ENCODE results near the gene OSMR.
"Not testable (repeated sequence)": the region's sequence is repeated elsewhere in the genome, so short reads cannot be mapped to it uniquely, and the experiment has no call there.

The OSMR gene

GRCh38 chr5:38831909-38832308 is 13.9 kb upstream of the OSMR start:
- no peaks in the 10 kb centered on the region for H3K4me1 ChIP-seq (ENCODE audit: insufficient read depth, low read length)
- no peaks in the 10 kb centered on the region for H3K27me3 ChIP-seq (ENCODE audit: insufficient read depth, low read length)
- WGBS, result 29% methylated on average over 3 of the region's 3 CpGs
- H3K9me3 ChIP-seq (ENCODE audit: insufficient read depth, low read depth, low read length), result no peaks in the 10 kb centered on the region
- H3K9ac ChIP-seq (ENCODE audit: low read depth, low read length), result no peak overlapping the region
- H3K4me3 ChIP-seq (ENCODE audit: low read length), result no peak overlapping the region
- H3K27ac ChIP-seq (ENCODE audit: low read depth, low read length), result no peak overlapping the region
- H3K36me3 ChIP-seq (ENCODE audit: insufficient read depth, low read length), result no peaks in the 10 kb centered on the region

GRCh38 chr5:38832810-38833209 is 13.0 kb upstream of the OSMR start:
- no peaks in the 10 kb centered on the region for H3K36me3 ChIP-seq (ENCODE audit: insufficient read depth, low read length)
- WGBS, result 98% methylated on average over 3 of the region's 4 CpGs
- no peaks in the 10 kb centered on the region for H3K27me3 ChIP-seq (ENCODE audit: insufficient read depth, low read length)
- no peak overlapping the region for H3K4me3 ChIP-seq (ENCODE audit: low read length)
- H3K27ac ChIP-seq (ENCODE audit: low read depth, low read length), result no peak overlapping the region
- no peaks in the 10 kb centered on the region for H3K4me1 ChIP-seq (ENCODE audit: insufficient read depth, low read length)
- H3K9me3 ChIP-seq (ENCODE audit: insufficient read depth, low read depth, low read length), result no peaks in the 10 kb centered on the region
- H3K9ac ChIP-seq (ENCODE audit: low read depth, low read length), result no peak overlapping the region

GRCh38 chr5:38835887-38836286 is 9.9 kb upstream of the OSMR start:
- no peaks in the 10 kb centered on the region for H3K9me3 ChIP-seq (ENCODE audit: insufficient read depth, low read depth, low read length)
- H3K36me3 ChIP-seq (ENCODE audit: insufficient read depth, low read length), result no peaks in the 10 kb centered on the region
- no peaks in the 10 kb centered on the region for H3K27me3 ChIP-seq (ENCODE audit: insufficient read depth, low read length)
- WGBS, result 74% methylated on average over 2 of the region's 2 CpGs
- H3K9ac ChIP-seq (ENCODE audit: low read depth, low read length), result no peak overlapping the region
- no peaks in the 10 kb centered on the region for H3K4me1 ChIP-seq (ENCODE audit: insufficient read depth, low read length)
- H3K27ac ChIP-seq (ENCODE audit: low read depth, low read length), result no peak overlapping the region
- no peak overlapping the region for H3K4me3 ChIP-seq (ENCODE audit: low read length)

GRCh38 chr5:38837416-38837815 is 8.4 kb upstream of the OSMR start:
- 90% methylated on average over 2 of the region's 2 CpGs for WGBS
- H3K27me3 ChIP-seq (ENCODE audit: insufficient read depth, low read length), result no peaks in the 10 kb centered on the region
- H3K27ac ChIP-seq (ENCODE audit: low read depth, low read length), result no peak overlapping the region
- H3K36me3 ChIP-seq (ENCODE audit: insufficient read depth, low read length), result no peaks in the 10 kb centered on the region
- no peaks in the 10 kb centered on the region for H3K9me3 ChIP-seq (ENCODE audit: insufficient read depth, low read depth, low read length)
- no peak overlapping the region for H3K9ac ChIP-seq (ENCODE audit: low read depth, low read length)
- no peak overlapping the region for H3K4me3 ChIP-seq (ENCODE audit: low read length)
- no peaks in the 10 kb centered on the region for H3K4me1 ChIP-seq (ENCODE audit: insufficient read depth, low read length)

- no peaks in the 10 kb centered on the region for H3K4me1 ChIP-seq (ENCODE audit: insufficient read depth, low read length)
- H3K9ac ChIP-seq (ENCODE audit: low read depth, low read length), result no peak overlapping the region
- no peaks in the 10 kb centered on the region for H3K36me3 ChIP-seq (ENCODE audit: insufficient read depth, low read length)
- no peaks in the 10 kb centered on the region for H3K27me3 ChIP-seq (ENCODE audit: insufficient read depth, low read length)
- H3K9me3 ChIP-seq (ENCODE audit: insufficient read depth, low read depth, low read length), result no peaks in the 10 kb centered on the region
- no peak overlapping the region for H3K4me3 ChIP-seq (ENCODE audit: low read length)
- 92% methylated on average over 2 of the region's 2 CpGs for WGBS
- no peak overlapping the region for H3K27ac ChIP-seq (ENCODE audit: low read depth, low read length)
Observed at GRCh38 chr5:38837932-38838331, 7.9 kb upstream of the OSMR start.

GRCh38 chr5:38843665-38844064 is 2.1 kb upstream of the OSMR start:
- peaks cover 41% of the 10 kb centered on the region for H3K27me3 ChIP-seq (ENCODE audit: insufficient read depth, low read length)
- 89% methylated on average over 1 of the region's 1 CpG for WGBS
- no peak overlapping the region for H3K27ac ChIP-seq (ENCODE audit: low read depth, low read length)
- no peaks in the 10 kb centered on the region for H3K36me3 ChIP-seq (ENCODE audit: insufficient read depth, low read length)
- H3K9me3 ChIP-seq (ENCODE audit: insufficient read depth, low read depth, low read length), result no peaks in the 10 kb centered on the region
- H3K4me3 ChIP-seq (ENCODE audit: low read length), result no peak overlapping the region
- H3K4me1 ChIP-seq (ENCODE audit: insufficient read depth, low read length), result 0 out of 2 replicates have a peak, but pooled peaks cover 7% of the 10 kb centered on the region
- no peak overlapping the region for H3K9ac ChIP-seq (ENCODE audit: low read depth, low read length)

- 34% methylated on average over 23 of the region's 24 CpGs for WGBS
- no peak overlapping the region for H3K27ac ChIP-seq (ENCODE audit: low read depth, low read length)
- peak overlapping the region; percentile 66 for H3K9ac ChIP-seq (ENCODE audit: low read depth, low read length)
- H3K4me1 ChIP-seq (ENCODE audit: insufficient read depth, low read length), result 0 out of 2 replicates have a peak, but pooled peaks cover 7% of the 10 kb centered on the region
- no peaks in the 10 kb centered on the region for H3K36me3 ChIP-seq (ENCODE audit: insufficient read depth, low read length)
- H3K4me3 ChIP-seq (ENCODE audit: low read length), result peak overlapping the region; percentile 70
- peaks cover 41% of the 10 kb centered on the region for H3K27me3 ChIP-seq (ENCODE audit: insufficient read depth, low read length)
- H3K9me3 ChIP-seq (ENCODE audit: insufficient read depth, low read depth, low read length), result no peaks in the 10 kb centered on the region
Observed at GRCh38 chr5:38846379-38847011, 683 bp downstream of the OSMR start.

GRCh38 chr5:38847559-38848347 is 1.9 kb downstream of the OSMR start:
- H3K27me3 ChIP-seq (ENCODE audit: insufficient read depth, low read length), result peaks cover 41% of the 10 kb centered on the region
- 0 out of 2 replicates have a peak, but pooled peaks cover 7% of the 10 kb centered on the region for H3K4me1 ChIP-seq (ENCODE audit: insufficient read depth, low read length)
- WGBS, result 83% methylated on average over 9 of the region's 9 CpGs
- no peak overlapping the region for H3K9ac ChIP-seq (ENCODE audit: low read depth, low read length)
- no peak overlapping the region for H3K4me3 ChIP-seq (ENCODE audit: low read length)
- no peak overlapping the region for H3K27ac ChIP-seq (ENCODE audit: low read depth, low read length)
- no peaks in the 10 kb centered on the region for H3K9me3 ChIP-seq (ENCODE audit: insufficient read depth, low read depth, low read length)
- no peaks in the 10 kb centered on the region for H3K36me3 ChIP-seq (ENCODE audit: insufficient read depth, low read length)

- WGBS, result 91% methylated on average over 2 of the region's 2 CpGs
- no peaks in the 10 kb centered on the region for H3K36me3 ChIP-seq (ENCODE audit: insufficient read depth, low read length)
- H3K9ac ChIP-seq (ENCODE audit: low read depth, low read length), result no peak overlapping the region
- H3K4me1 ChIP-seq (ENCODE audit: insufficient read depth, low read length), result 0 out of 2 replicates have a peak, but pooled peaks cover 7% of the 10 kb centered on the region
- no peaks in the 10 kb centered on the region for H3K9me3 ChIP-seq (ENCODE audit: insufficient read depth, low read depth, low read length)
- H3K4me3 ChIP-seq (ENCODE audit: low read length), result no peak overlapping the region
- peaks cover 41% of the 10 kb centered on the region for H3K27me3 ChIP-seq (ENCODE audit: insufficient read depth, low read length)
- H3K27ac ChIP-seq (ENCODE audit: low read depth, low read length), result no peak overlapping the region
Observed at GRCh38 chr5:38848637-38849036, 2.8 kb downstream of the OSMR start.

- not testable (repeated sequence) for H3K36me3 ChIP-seq (ENCODE audit: insufficient read depth, low read length); H3K4me1 ChIP-seq (ENCODE audit: insufficient read depth, low read length); H3K9me3 ChIP-seq (ENCODE audit: insufficient read depth, low read depth, low read length); H3K4me3 ChIP-seq (ENCODE audit: low read length); H3K9ac ChIP-seq (ENCODE audit: low read depth, low read length); H3K27ac ChIP-seq (ENCODE audit: low read depth, low read length)
- WGBS, result 87% methylated on average over 5 of the region's 5 CpGs
- H3K27me3 ChIP-seq (ENCODE audit: insufficient read depth, low read length), result peaks cover 20% of the 10 kb centered on the region
Observed at GRCh38 chr5:38851640-38852039, 5.8 kb downstream of the OSMR start.

- WGBS, result 92% methylated on average over 6 of the region's 6 CpGs
- no peak overlapping the region for H3K4me3 ChIP-seq (ENCODE audit: low read length)
- no peaks in the 10 kb centered on the region for H3K36me3 ChIP-seq (ENCODE audit: insufficient read depth, low read length)
- H3K27ac ChIP-seq (ENCODE audit: low read depth, low read length), result no peak overlapping the region
- no peak overlapping the region for H3K9ac ChIP-seq (ENCODE audit: low read depth, low read length)
- H3K9me3 ChIP-seq (ENCODE audit: insufficient read depth, low read depth, low read length), result no peaks in the 10 kb centered on the region
- H3K27me3 ChIP-seq (ENCODE audit: insufficient read depth, low read length), result no peaks in the 10 kb centered on the region
- no peaks in the 10 kb centered on the region for H3K4me1 ChIP-seq (ENCODE audit: insufficient read depth, low read length)
Observed at GRCh38 chr5:38853753-38854470, 8.1 kb downstream of the OSMR start.
